Adipocyte (in vitro differentiated cells): ENCODE results near the gene ZFHX3.
A peak's percentile ranks its signal among the peaks of the same experiment; 100 is the strongest.
"Not testable (repeated sequence)": the region's sequence is repeated elsewhere in the genome, so short reads cannot be mapped to it uniquely, and the experiment has no call there.

ENCODE experiments used
- DNase-seq: peaks from one replicate; pipeline ENCODE4 v3.0.0-alpha.2; 2015; ENCODE audit warnings: low read depth
- H3K27me3 ChIP-seq: replicated peaks from 2 replicates; pipeline ENCODE4 v1.7.0; 2013; ENCODE audit warnings: mild to moderate bottlenecking, low read length, moderate library complexity; ENCODE audit not compliant: control insufficient read depth, insufficient read depth
- H3K36me3 ChIP-seq: 2 replicates; pipeline ENCODE4 v1.7.0; 2013; ENCODE audit warnings: low read length, mild to moderate bottlenecking, moderate library complexity; ENCODE audit not compliant: control insufficient read depth, insufficient read depth, severe bottlenecking
- H3K4me1 ChIP-seq: 2 replicates; pipeline ENCODE4 v1.7.0; 2013; ENCODE audit warnings: mild to moderate bottlenecking, low read length, moderate library complexity; ENCODE audit not compliant: control insufficient read depth, insufficient read depth
- H3K4me3 ChIP-seq: 2 replicates; pipeline ENCODE4 v1.7.0; 2013; ENCODE audit warnings: mild to moderate bottlenecking, low read length, moderate library complexity
- H3K9ac ChIP-seq: 2 replicates; pipeline ENCODE4 v1.7.0; 2013; ENCODE audit warnings: mild to moderate bottlenecking, low read length, moderate library complexity
- H3K9me3 ChIP-seq: 2 replicates; pipeline ENCODE4 v1.7.0; 2013; ENCODE audit warnings: mild to moderate bottlenecking, low read length, moderate library complexity; ENCODE audit not compliant: control insufficient read depth

Gene ZFHX3

DNA sequence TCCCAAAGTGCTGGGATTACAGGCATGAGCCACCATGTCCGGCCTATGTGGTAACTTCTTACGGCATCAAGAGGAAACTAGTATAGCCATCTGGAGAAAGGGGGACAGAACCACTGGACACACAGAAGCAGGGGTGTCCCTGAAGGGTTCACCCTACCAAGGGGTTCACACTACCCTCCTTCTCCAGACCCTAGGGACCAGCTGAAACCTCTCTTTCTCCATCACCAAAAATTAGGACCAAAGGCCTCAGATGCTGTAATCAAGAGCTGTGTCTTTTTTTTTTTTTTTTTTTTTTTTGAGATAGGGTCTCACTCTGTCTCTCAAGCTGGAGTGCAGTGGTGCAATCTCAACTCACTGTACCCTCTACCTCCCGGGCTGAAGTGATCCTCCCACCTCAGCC is 33.2 kb downstream of the ZFHX3 start:
- DNase-seq, result no peak
- H3K4me3 ChIP-seq, result no peak overlapping the region
- H3K27me3 ChIP-seq, result no peaks in the 10 kb centered on the region
- no peak overlapping the region for H3K9ac ChIP-seq
- H3K4me1 ChIP-seq, result peaks cover 20% of the 10 kb centered on the region
- H3K36me3 ChIP-seq, result no peaks in the 10 kb centered on the region
- no peaks in the 10 kb centered on the region for H3K9me3 ChIP-seq

DNA sequence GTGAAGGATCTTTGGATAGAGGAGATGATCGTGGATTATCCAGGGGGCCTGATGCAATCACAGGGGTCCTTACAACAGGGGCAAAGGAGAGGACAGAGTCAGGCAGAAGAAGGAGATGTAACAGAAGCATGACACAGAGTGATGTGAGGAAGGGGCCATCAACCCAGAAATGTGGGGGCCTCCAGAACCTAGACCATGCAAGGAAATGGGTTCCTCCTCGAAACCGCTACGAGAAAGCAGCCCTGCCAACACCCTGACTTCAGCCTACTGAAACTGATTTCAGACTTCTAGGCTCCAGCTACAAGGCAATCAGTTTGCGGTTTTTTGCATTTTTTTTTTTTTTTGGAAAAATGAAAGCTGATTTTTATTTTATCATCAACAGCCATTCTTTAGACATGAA is 34.0 kb downstream of the ZFHX3 start:
- H3K4me1 ChIP-seq, result peaks cover 14% of the 10 kb centered on the region
- no peak overlapping the region for H3K9ac ChIP-seq
- H3K36me3 ChIP-seq, result no peaks in the 10 kb centered on the region
- H3K27me3 ChIP-seq, result no peaks in the 10 kb centered on the region
- no peak for DNase-seq
- no peaks in the 10 kb centered on the region for H3K9me3 ChIP-seq
- H3K4me3 ChIP-seq, result no peak overlapping the region

DNA sequence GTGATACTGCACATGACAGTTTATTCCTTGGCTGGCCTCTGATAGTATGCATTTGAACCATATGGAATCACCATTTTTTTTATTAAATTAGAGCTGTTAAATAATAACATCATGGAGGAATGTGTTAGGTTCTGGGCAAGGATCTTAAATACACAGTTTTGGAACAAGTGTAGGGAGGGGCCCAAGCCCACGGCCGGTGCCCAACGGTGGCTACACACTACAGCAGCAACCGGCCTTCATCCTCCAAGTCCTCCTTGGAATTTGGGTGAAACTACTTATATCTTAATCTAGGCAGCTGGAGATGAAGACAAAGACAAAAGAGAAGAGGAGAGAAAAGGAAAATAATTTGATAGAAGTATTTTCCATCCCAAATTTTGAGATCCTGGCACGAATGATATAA is 35.6 kb downstream of the ZFHX3 start:
- peaks cover 23% of the 10 kb centered on the region for H3K4me1 ChIP-seq
- no peaks in the 10 kb centered on the region for H3K36me3 ChIP-seq
- no peaks in the 10 kb centered on the region for H3K27me3 ChIP-seq
- no peak for DNase-seq
- H3K9me3 ChIP-seq, result no peaks in the 10 kb centered on the region
- no peak overlapping the region for H3K4me3 ChIP-seq
- H3K9ac ChIP-seq, result no peak overlapping the region

DNA sequence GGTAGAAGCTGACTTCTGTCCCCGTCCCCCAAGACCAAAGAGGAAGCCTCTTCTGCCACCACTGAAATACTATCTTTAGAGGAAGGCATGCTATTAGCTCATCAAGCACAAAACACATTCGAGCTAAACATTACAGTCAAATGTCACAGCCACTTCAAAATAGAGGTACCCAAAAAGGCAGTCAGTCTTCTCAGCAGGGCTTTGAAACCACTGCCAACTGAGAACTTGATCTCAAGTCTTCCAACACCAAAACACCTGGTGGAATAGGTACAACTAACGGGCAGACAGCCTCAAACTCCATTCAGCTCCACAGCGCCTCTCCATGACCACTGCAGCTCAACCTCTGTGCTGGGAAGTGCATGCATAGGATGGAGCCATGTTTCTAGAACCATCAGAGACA is 36.0 kb downstream of the ZFHX3 start:
- H3K9me3 ChIP-seq, result no peaks in the 10 kb centered on the region
- no peak overlapping the region for H3K9ac ChIP-seq
- no peak for DNase-seq
- no peaks in the 10 kb centered on the region for H3K27me3 ChIP-seq
- H3K36me3 ChIP-seq, result no peaks in the 10 kb centered on the region
- no peak overlapping the region for H3K4me3 ChIP-seq
- peaks cover 23% of the 10 kb centered on the region for H3K4me1 ChIP-seq

DNA sequence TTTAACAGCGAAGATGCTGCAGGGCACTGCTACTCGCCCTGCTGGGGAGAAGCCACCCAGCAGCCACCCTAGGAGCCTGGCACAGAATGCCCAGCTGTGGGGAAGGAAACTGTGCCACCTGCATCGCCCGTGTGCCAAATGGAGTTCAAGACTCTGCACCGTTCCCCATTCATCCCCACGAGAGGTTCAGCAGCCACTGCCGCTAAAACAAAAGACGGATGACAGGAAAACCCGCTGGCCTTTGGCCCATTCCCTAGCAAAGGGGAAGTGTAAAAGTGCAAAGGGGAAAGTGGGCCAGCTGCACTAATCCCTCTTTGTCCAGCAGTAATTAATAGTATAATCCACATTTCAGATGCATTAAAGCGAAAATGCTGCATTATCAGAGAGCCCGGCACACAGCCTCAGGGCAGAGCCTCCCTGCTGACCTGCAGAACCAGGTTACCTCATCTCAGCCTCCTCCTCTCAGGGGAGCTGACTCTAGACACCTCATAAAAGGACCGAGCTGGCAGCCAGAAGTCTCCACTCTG is 37.7 kb downstream of the ZFHX3 start:
- Histone ChIP-seq H3K4me3 (no peak overlapping the region), H3K9me3 (no peaks in the 10 kb centered on the region), H3K36me3 (no peaks in the 10 kb centered on the region), H3K4me1 (peaks cover 16% of the 10 kb centered on the region), H3K9ac (no peak overlapping the region), H3K27me3 (no peaks in the 10 kb centered on the region)
- DNase-seq, result no peak

DNA sequence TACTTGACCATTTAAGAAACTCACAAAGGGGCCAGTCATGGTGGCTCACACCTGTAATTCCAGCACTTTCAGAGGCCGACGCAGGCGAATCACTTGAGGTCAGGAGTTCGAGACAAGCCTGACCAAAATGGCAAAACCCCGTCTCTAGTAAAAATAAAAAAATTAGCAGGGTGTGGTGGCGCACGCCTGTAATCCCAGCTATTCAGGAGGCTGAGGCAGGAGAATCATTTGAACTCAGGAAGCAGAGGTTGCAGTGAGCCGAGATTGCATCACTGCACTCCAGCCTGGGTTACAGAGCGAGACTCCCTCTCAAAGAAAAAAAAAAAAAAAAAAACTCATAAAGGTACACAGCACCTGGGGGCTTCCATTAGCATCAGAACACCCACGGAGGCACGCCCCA is 38.2 kb downstream of the ZFHX3 start:
- not testable (repeated sequence) for DNase-seq

DNA sequence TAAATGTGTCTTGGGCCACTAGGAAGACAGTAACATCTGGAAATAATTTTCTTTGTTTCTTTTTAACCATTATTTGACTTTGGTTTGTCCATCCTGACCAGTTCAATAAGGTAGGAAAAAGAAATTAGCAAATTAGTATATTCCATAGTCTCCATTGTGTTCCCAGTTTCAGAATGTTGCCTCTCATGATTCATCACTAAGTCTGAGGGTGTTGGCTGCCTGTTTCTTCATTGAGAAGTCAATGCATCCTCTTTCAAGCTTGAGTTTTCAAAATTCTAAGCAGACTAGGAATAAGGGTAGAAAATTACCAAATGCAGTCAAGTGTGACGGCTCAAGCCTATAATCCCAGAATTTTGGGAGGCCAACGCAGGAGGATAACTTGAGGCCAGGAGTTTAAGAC is 41.9 kb downstream of the ZFHX3 start:
- Histone ChIP-seq H3K9me3 (peaks cover 2% of the 10 kb centered on the region), H3K9ac (no peak overlapping the region), H3K27me3 (no peaks in the 10 kb centered on the region), H3K4me3 (no peak overlapping the region), H3K4me1 (peaks cover 18% of the 10 kb centered on the region), H3K36me3 (no peaks in the 10 kb centered on the region)
- no peak for DNase-seq

More for the DNA sequence above, 38.2 kb downstream of the ZFHX3 start:
- H3K36me3 ChIP-seq, H3K27me3 ChIP-seq, H3K9me3 ChIP-seq, H3K9ac ChIP-seq, H3K4me3 ChIP-seq: not testable (repeated sequence)
- peaks cover 16% of the 10 kb centered on the region for H3K4me1 ChIP-seq

DNA sequence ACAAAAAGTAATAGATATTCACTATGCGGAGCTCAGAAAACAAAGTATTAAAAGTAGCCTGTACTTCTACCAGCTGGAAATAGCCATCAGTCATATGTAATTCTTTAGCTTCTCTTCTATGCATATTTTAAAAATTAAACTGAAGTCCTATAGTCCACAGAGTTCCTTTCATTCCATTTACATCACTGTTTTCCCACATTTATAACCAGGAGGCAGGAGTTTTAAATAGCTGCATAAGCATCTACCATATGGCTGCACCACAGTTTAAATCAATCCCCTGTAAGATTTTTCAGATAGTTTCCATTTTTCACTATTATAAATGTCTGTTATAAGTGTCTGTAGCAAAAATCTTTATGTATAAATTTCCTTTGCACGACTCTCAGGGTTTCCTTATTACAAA is 45.1 kb downstream of the ZFHX3 start:
- Histone ChIP-seq H3K36me3 (no peaks in the 10 kb centered on the region), H3K4me1 (peaks cover 32% of the 10 kb centered on the region), H3K27me3 (no peaks in the 10 kb centered on the region), H3K9ac (no peak overlapping the region), H3K4me3 (no peak overlapping the region), H3K9me3 (peaks cover 3% of the 10 kb centered on the region)
- peak; percentile 65 for DNase-seq

DNA sequence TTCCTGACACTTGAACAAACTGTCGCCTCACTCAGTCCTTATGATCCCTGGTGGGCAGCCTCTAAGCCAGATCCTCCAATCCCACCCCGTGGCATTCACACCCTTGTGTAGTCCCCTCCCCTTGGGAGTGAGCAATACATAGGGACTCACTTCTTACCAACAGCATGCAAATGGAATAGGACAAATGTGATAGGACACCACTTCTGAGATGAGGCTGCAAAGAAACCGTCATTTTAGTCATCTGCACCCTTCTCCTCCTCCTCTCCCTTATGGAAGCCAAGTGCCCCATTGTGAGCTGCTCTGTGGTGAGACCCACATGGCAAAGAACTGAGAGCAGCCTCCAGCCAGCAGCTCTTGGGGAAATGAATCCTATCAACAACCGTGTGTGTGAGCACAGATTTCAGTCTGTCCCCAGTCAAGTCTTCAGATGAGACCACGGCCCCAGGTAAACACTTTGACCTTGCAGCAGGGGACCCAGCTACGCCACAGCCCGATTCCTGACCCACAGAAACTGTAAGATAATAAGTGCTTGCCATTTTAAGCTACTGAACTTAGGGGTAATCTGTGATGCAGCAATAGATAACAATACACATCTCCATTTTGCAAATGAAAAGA is 46.9 kb downstream of the ZFHX3 start:
- no peak for DNase-seq
- H3K36me3 ChIP-seq, result no peaks in the 10 kb centered on the region
- H3K9me3 ChIP-seq, result peaks cover 3% of the 10 kb centered on the region
- H3K4me1 ChIP-seq, result peaks cover 45% of the 10 kb centered on the region
- H3K4me3 ChIP-seq, result peak overlapping the region; percentile 63
- H3K9ac ChIP-seq, result peak overlapping the region; percentile 12
- H3K27me3 ChIP-seq, result no peaks in the 10 kb centered on the region

DNA sequence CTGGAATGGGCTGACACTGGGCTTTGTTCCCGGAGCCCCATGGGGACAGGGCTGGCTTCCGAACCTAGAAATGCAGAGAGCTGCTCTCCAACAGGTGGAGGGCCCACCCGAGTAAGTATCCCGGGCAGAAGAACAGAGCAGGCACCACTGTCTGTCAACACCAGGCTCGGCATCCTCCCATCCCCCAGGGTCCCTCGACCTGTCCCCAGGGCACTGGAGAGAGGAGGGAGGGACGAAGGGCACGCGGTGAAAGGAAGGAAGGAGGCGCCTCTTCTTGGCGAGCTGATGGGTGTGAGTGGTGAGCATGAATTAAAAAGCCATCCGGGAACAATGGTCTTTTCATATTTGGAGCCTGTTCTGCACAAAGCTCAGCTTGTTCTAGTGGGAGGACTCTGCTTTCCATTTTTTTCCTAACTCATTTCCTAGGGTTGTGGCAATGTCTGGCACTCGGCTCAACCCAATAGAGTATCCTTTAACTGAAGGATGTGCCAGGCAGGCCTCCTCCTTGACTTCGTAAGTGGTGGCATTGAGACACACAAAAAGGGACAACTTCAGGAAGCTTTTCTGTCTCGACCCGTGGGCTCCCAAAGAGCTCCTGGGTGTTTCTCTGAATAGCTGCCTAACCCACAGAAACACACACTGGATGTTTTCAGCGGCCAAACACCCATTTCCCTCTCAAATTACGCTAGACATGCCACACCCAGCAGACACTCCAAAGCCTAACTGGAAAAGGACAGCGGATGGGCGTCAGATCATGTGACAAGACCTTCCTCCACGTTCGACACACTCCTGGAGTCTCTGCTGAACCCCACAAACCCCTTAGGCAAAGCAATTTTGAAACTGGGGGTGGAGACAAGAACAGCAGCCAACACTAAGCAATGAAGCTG is 47.7 kb downstream of the ZFHX3 start:
- Histone ChIP-seq H3K27me3 (no peaks in the 10 kb centered on the region), H3K9me3 (peaks cover 3% of the 10 kb centered on the region), H3K36me3 (no peaks in the 10 kb centered on the region), H3K9ac (peak overlapping the region; percentile 12), H3K4me3 (peak overlapping the region; percentile 63), H3K4me1 (peaks cover 45% of the 10 kb centered on the region)
- DNase-seq, result peak; percentile 35

DNA sequence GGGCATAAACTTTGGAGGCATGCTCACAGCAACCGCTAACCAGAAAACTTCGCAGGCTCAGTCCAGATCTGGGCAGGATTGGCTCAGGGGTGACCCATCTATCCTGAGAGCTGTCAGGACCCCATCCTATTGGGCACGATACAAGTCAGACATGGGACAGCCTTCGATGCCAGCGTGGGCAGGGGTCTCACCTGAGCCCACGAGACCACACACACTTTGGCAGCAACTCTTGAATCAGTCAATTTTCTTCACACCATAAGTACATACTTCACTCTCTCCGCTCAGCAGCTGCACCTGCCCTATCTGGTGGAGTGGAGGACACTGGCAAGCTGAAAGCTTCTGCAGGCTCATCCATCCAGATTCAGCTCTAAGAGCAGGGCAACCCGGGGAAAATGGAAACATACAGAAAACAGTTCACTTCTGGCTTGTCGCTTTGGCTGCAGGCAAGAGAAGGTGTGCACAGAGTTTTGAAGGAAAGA is 48.3 kb downstream of the ZFHX3 start:
- DNase-seq, result no peak

More for the DNA sequence above, 48.3 kb downstream of the ZFHX3 start:
- Histone ChIP-seq H3K4me3 (peak overlapping the region; percentile 63), H3K9ac (peak overlapping the region; percentile 12), H3K27me3 (no peaks in the 10 kb centered on the region), H3K36me3 (no peaks in the 10 kb centered on the region), H3K4me1 (peaks cover 45% of the 10 kb centered on the region), H3K9me3 (peaks cover 3% of the 10 kb centered on the region)
